Gastrocnemius medialis (tissue), 4 donors: ENCODE data around the gene MAP3K4. TPM values are rescaled to one million over a fixed set of nuclear protein-coding genes. Genes with fewer than 3 reads are reported as not detected.

Source experiments
- ATAC-seq, 2 donors: fragments of 150-250 bp; one replicate each; pipeline ENCODE4 v1.9.1; 2016
- DNase-seq, 2 donors: peaks; one replicate each; pipeline ENCODE4 v3.0.0-alpha.2; 2019
- H3K27ac ChIP-seq, 4 donors: fragments of 200-600 bp; sonication (generic); 1 replicate in 1 of 4; 2 replicates in 3 of 4; pipeline ENCODE4 v1.5.1; 2016 to 2018; ENCODE audit warnings: mild to moderate bottlenecking in 2 of 4, moderate library complexity in 1 of 4
- H3K27me3 ChIP-seq, 3 donors: fragments of 200-600 bp; sonication (generic) in 2 of 3; 1 replicate in 1 of 3; 2 replicates in 2 of 3; pipeline versions ENCODE4 v1.5.1 to v1.6.0; 2016 to 2019; ENCODE audit warnings: mild to moderate bottlenecking in 1 of 3, moderate library complexity in 1 of 3
- H3K36me3 ChIP-seq, 2 donors: fragments of 200-600 bp; sonication (generic) in 1 of 2; one replicate each; pipeline ENCODE4 v1.5.1; 2017 to 2018
- H3K4me1 ChIP-seq, 2 donors: fragments of 200-600 bp; sonication (generic) in 1 of 2; one replicate each; pipeline ENCODE4 v1.5.1; 2016 to 2017; ENCODE audit warnings: mild to moderate bottlenecking in 2 of 2
- H3K4me3 ChIP-seq, 4 donors: fragments of 200-600 bp; sonication (generic) in 3 of 4; 1 replicate in 1 of 4; 2 replicates in 3 of 4; pipeline ENCODE4 v1.5.1; 2016 to 2019; ENCODE audit warnings: mild to moderate bottlenecking in 2 of 4
- H3K9me3 ChIP-seq, 3 donors: fragments of 200-600 bp; sonication (generic) in 2 of 3; 1 replicate in 1 of 3; 2 replicates in 2 of 3; pipeline ENCODE4 v1.5.1; 2016 to 2019
- POLR2A ChIP-seq, 2 donors: fragments of 450-650 bp; IDR thresholded peaks; one replicate each; pipeline ENCODE4 v1.6.1; 2017; ENCODE audit warnings: antibody characterized with exemption in 2 of 2, mild to moderate bottlenecking in 2 of 2, moderate library complexity in 2 of 2
- in situ Hi-C, 4 donors: fragments of 200-750 bp; cut with MboI; loops; one replicate each; pipeline versions ENCODE4 v1.15.0 to v1.8.0; 2017; ENCODE audit warnings: low sequenced_read_pairs in 4 of 4
- intact Hi-C: fragments of 100-400 bp; cut with DNase I; formaldehyde crosslinking; loops from one replicate; pipeline ENCODE4 v1.15.1; 2023; ENCODE audit warnings: low total_unique reads
- total RNA-seq, 4 donors: library from RNA; depleted of rRNA; stranded (reverse); fragments of >200 nt; gene quantifications; one replicate each; pipeline versions ENCODE4 v1.1.0 to v1.2.3, GENCODE V29; 2016
- TF ChIP-seq, protein P1 (sequence below), 5 experiments: fragments of 450-650 bp in 3 of 5; fragments of 200-600 bp in 2 of 5; sonication (generic) in 2 of 5; IDR thresholded peaks in 4 of 5; conservative IDR thresholded peaks in 1 of 5; 1 replicate in 4 of 5; 2 replicates in 1 of 5; pipeline ENCODE4 v1.5.1; 2016 to 2019; ENCODE audit warnings: antibody characterized with exemption in 5 of 5, mild to moderate bottlenecking in 3 of 5, moderate library complexity in 3 of 5

The MAP3K4 gene
- total RNA-seq, 4 donors from 2014 or later = 17.4 to 28.1 (median 23.6) TPM

DNA sequence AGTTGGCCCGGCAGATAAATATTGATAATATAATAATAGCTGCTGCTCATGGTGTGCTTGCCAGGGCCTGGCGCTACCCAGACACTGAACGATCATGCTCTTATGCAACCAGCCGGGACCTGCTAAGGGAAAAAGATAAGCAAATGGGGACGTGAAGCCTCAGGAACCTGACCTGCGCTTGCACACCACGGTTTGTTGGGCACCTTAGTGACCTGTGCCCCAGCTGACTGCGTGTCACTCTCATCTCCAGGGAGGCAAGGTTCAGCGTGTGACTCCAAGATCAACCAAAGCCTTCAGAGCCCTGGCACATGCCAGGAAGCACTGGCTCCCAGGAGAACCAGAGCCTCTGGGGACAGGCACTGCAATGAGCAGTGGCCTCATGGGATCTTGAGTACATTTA lies 171.2 kb downstream of the MAP3K4 start:
- in situ Hi-C loops = no loop called here
- Histone ChIP-seq H3K36me3 (no peaks in the 10 kb centered on the region), H3K9me3 (no peaks in the 10 kb centered on the region), H3K27me3 (no peaks in the 10 kb centered on the region), H3K4me1 (no peaks in the 10 kb centered on the region), H3K27ac (no peak overlapping the region), H3K4me3 (no peak overlapping the region)
- DNase-seq (no peak), ATAC-seq (no peak)
- TF ChIP-seq, protein P1, sequence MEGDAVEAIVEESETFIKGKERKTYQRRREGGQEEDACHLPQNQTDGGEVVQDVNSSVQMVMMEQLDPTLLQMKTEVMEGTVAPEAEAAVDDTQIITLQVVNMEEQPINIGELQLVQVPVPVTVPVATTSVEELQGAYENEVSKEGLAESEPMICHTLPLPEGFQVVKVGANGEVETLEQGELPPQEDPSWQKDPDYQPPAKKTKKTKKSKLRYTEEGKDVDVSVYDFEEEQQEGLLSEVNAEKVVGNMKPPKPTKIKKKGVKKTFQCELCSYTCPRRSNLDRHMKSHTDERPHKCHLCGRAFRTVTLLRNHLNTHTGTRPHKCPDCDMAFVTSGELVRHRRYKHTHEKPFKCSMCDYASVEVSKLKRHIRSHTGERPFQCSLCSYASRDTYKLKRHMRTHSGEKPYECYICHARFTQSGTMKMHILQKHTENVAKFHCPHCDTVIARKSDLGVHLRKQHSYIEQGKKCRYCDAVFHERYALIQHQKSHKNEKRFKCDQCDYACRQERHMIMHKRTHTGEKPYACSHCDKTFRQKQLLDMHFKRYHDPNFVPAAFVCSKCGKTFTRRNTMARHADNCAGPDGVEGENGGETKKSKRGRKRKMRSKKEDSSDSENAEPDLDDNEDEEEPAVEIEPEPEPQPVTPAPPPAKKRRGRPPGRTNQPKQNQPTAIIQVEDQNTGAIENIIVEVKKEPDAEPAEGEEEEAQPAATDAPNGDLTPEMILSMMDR (IDR thresholded peaks at IDR 0.05 in 4 of 5, conservative IDR thresholded peaks at IDR 0.05 in 1 of 5) = no peak
- no peak for TF ChIP-seq POLR2A (IDR thresholded peaks at IDR 0.05)
- intact Hi-C loops = no loop called here

DNA sequence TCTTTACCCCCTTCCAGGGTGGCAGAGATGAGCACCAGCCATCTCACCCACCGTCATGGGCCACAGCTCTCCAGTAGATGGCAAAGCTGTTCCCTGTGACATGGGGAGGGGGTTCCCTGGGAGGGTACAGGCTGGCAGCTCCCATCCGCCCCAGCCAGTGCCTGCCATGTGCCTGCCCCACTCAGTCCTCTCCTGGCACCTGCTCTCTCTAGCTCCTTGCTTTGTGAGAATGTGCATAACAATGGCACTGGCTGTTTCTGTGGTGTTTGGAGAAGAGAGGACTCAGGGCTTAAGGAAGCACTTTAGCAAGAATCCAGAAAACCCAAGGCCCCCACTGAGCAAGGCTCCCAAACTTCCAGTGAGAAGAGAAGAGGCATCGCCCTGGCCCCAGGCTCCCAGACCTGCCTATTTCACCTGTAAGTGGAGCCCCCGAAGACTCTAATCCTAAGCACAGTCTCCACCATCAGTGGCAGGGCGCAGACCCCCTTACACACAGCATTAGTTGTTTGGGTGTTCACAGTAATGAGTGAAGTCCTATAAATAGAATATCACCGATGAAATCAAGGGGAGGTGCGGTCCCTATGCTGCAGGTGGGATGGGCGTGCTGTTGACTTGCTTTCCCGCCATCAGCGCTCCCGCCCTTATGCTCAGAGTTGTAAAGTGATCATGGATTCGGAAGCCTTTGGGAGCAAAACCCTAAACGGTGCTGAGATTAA lies 172.1 kb downstream of the MAP3K4 start:
- no peak overlapping the region for H3K27ac ChIP-seq
- intact Hi-C loops = no loop called here
- in situ Hi-C loops = no loop called here

DNA sequence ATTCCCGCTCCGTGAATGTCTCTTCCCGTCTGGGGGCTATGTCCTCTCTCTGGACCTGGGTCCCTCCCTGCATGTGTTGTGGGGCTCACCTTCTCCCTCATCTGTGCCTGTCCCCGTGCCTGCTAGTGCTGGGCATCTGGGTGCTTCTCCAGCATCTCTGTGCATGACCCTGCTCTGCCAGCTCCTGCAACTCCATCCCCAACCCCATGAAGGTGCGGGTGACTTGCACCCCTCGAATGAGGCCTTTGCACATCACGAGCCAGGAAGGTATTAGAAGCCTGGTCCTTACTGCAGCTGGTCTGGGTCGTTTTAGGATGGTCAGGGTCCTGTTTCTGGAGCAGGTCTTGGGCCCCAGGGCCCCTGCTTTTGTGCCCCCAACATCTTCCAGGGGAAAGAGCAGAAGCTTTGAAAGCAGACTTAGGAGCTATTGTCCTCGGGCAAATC lies 172.6 kb downstream of the MAP3K4 start:
- DNase-seq = no peak

More for the DNA sequence above, 172.1 kb downstream of the MAP3K4 start:
- Histone ChIP-seq H3K4me1 (no peaks in the 10 kb centered on the region), H3K4me3 (no peak overlapping the region), H3K27me3 (no peaks in the 10 kb centered on the region), H3K9me3 (no peaks in the 10 kb centered on the region), H3K36me3 (no peaks in the 10 kb centered on the region)
- no peak for TF ChIP-seq POLR2A (IDR thresholded peaks at IDR 0.05)
- TF ChIP-seq, protein P1 (IDR thresholded peaks at IDR 0.05 in 4 of 5, conservative IDR thresholded peaks at IDR 0.05 in 1 of 5) = no peak
- DNase-seq (no peak), ATAC-seq (no peak)

DNA sequence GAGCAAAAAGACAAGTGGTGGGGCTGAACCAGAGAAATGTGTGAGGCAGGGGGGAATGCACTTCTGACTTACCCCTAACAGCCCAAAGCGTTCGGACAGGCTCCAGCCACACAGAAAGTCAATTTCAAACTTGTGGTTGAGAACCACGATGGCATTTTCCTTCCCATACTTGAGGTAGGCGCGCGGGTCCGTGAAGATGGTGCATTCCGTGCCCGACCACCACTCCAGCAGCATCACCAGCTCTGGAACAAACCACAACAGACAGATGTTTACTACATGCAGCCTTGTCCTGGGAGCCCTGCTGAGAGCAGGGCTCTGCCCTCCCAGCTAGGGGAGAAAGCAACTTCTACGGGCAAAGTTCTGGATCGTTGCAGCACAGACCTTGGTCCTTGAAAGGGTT lies 174.6 kb downstream of the MAP3K4 start:
- Histone ChIP-seq H3K27ac (no peak overlapping the region), H3K36me3 (no peaks in the 10 kb centered on the region), H3K4me1 (no peaks in the 10 kb centered on the region), H3K4me3 (no peak overlapping the region), H3K27me3 (no peaks in the 10 kb centered on the region), H3K9me3 (no peaks in the 10 kb centered on the region)
- in situ Hi-C loops (no loop called here), intact Hi-C loops (no loop called here)
- ATAC-seq = no peak
- no peak for TF ChIP-seq POLR2A (IDR thresholded peaks at IDR 0.05)
- TF ChIP-seq, protein P1 (IDR thresholded peaks at IDR 0.05 in 4 of 5, conservative IDR thresholded peaks at IDR 0.05 in 1 of 5) = no peak
- no peak for DNase-seq

More for the DNA sequence above, 172.6 kb downstream of the MAP3K4 start:
- ATAC-seq = no peak
- Histone ChIP-seq H3K36me3 (no peaks in the 10 kb centered on the region), H3K27me3 (no peaks in the 10 kb centered on the region), H3K9me3 (no peaks in the 10 kb centered on the region), H3K27ac (no peak overlapping the region), H3K4me3 (no peak overlapping the region), H3K4me1 (no peaks in the 10 kb centered on the region)
- intact Hi-C loops (no loop called here), in situ Hi-C loops (no loop called here)
- TF ChIP-seq, protein P1 (IDR thresholded peaks at IDR 0.05 in 4 of 5, conservative IDR thresholded peaks at IDR 0.05 in 1 of 5) = no peak
- no peak for TF ChIP-seq POLR2A (IDR thresholded peaks at IDR 0.05)
